HCT116 (cell line): ENCODE data around the gene KCTD2. TPM values are rescaled to one million over a fixed set of nuclear protein-coding genes. Genes with fewer than 3 reads are reported as not detected.
A peak's percentile ranks its signal among the peaks of the same experiment; 100 is the strongest.

Experiments used
- ATAC-seq: fragments of 200-7000 bp; cut with Tn5 transposase; 2 replicates; pipeline ENCODE4 v1.9.1; 2020; ENCODE audit warnings: mild to moderate bottlenecking, moderate library complexity
- BruUV-seq: library from RNA; stranded (reverse); fragments of 400-500 nt; replicated peaks from 2 replicates; lab custom pipeline; 2021; lab: Mats Ljungman, UMichigan
- CTCF ChIA-PET: fragments of 300-600 bp; sonication (Branson Sonifier 250); formaldehyde crosslinking; loops from one replicate; lab custom pipeline; 2021; ENCODE audit warnings: antibody characterized with exemption; lab: Charles Lee
- POLR2A ChIA-PET: fragments of 300-600, 350-600 bp; sonication (Branson Sonifier 250); formaldehyde crosslinking; loops from one replicate; lab custom pipeline; 2021; ENCODE audit warnings: antibody characterized with exemption; lab: Charles Lee
- RAD21 ChIA-PET, 2 experiments: fragments of 300-600 bp; sonication (Branson Sonifier 250); formaldehyde crosslinking; loops; one replicate each; lab custom pipeline; 2023; ENCODE audit warnings: low total read pairs in 2 of 2; ENCODE audit not compliant: uncharacterized antibody in 2 of 2, unreplicated experiment in 2 of 2, low non-redundant PET in 1 of 2; lab: Charles Lee
- DNase-seq: peaks from one replicate; pipeline ENCODE4 v3.0.0-alpha.2; 2010; ENCODE audit warnings: low read depth, low spot score
- H2AFZ ChIP-seq: fragments of 200-600 bp; shearing (Covaris generic), sonication (generic); 2 replicates; pipeline ENCODE4 v1.6.1; 2017; ENCODE audit warnings: low read depth, mixed run types, mixed read lengths, antibody characterized with exemption, low read length; ENCODE audit not compliant: poor library complexity, severe bottlenecking
- H3K27ac ChIP-seq: 2 replicates; pipeline ENCODE4 v1.5.1; 2012; ENCODE audit warnings: low read depth, low read length
- H3K27me3 ChIP-seq: fragments of 200-600 bp; sonication (generic); 2 replicates; pipeline ENCODE4 v1.6.1; 2016; ENCODE audit warnings: mixed run types, low read length, mixed read lengths; ENCODE audit not compliant: insufficient read depth
- H3K36me3 ChIP-seq, 2 experiments: fragments of 200-500 bp in 1 of 2; fragments of 200-600 bp in 1 of 2; sonication (Bioruptor generic) in 1 of 2; sonication (generic) in 1 of 2; 2 replicates each; pipeline versions ENCODE4 v1.5.1 to v1.6.1; 2014 to 2016; ENCODE audit warnings: low read length in 2 of 2, inconsistent platforms in 1 of 2, mixed read lengths in 1 of 2, mixed run types in 1 of 2; ENCODE audit not compliant: insufficient read depth in 2 of 2, control insufficient read depth in 1 of 2
- H3K4me1 ChIP-seq, 2 experiments: fragments of 200-600 bp in 1 of 2; sonication (generic) in 1 of 2; 2 replicates each; pipeline versions ENCODE4 v1.5.1 to v1.6.1; 2012 to 2017; ENCODE audit warnings: low read length in 2 of 2, inconsistent platforms in 1 of 2, mild to moderate bottlenecking in 1 of 2, mixed read lengths in 1 of 2, mixed run types in 1 of 2, moderate library complexity in 1 of 2; ENCODE audit not compliant: insufficient read depth in 2 of 2, control insufficient read depth in 1 of 2
- H3K4me2 ChIP-seq: fragments of 200-600 bp; sonication (generic); 2 replicates; pipeline ENCODE4 v1.6.1; 2017; ENCODE audit warnings: mixed run types, low read length, mixed read lengths
- H3K4me3 ChIP-seq, 2 experiments: fragments of 200-600 bp in 1 of 2; sonication (generic) in 1 of 2; replicated peaks in 1 of 2; 2 replicates each; pipeline ENCODE4 v1.5.1; 2011 to 2016; ENCODE audit warnings: low read length in 2 of 2, control low read depth in 1 of 2, low read depth in 1 of 2, mild to moderate bottlenecking in 1 of 2, mixed read lengths in 1 of 2, mixed run types in 1 of 2
- H3K79me2 ChIP-seq: fragments of 200-600 bp; sonication (generic); 2 replicates; pipeline ENCODE4 v1.6.1; 2017; ENCODE audit warnings: mild to moderate bottlenecking, mixed run types, low read length, moderate library complexity, mixed read lengths; ENCODE audit not compliant: insufficient read depth
- H3K9ac ChIP-seq: fragments of 200-600 bp; sonication (generic); 2 replicates; pipeline ENCODE4 v1.6.1; 2016; ENCODE audit warnings: low read length, mixed read lengths
- H3K9me2 ChIP-seq: fragments of 200-600 bp; sonication (generic), shearing (Covaris generic); 2 replicates; pipeline ENCODE4 v1.6.1; 2017; ENCODE audit warnings: mixed run types, mild to moderate bottlenecking, moderate library complexity; ENCODE audit not compliant: insufficient read depth
- H3K9me3 ChIP-seq, 2 experiments: fragments of 200-500 bp in 1 of 2; fragments of 200-600 bp in 1 of 2; sonication (Bioruptor generic) in 1 of 2; sonication (generic) in 1 of 2; 2 replicates each; pipeline ENCODE4 v1.6.1; 2014 to 2017; ENCODE audit warnings: low read length in 2 of 2, mixed read lengths in 2 of 2, inconsistent platforms in 1 of 2, low read depth in 1 of 2, mild to moderate bottlenecking in 1 of 2, mixed run types in 1 of 2, moderate library complexity in 1 of 2; ENCODE audit not compliant: control insufficient read depth in 1 of 2, insufficient read depth in 1 of 2
- H4K20me1 ChIP-seq: fragments of 200-600 bp; sonication (generic), shearing (Covaris generic); 2 replicates; pipeline ENCODE4 v1.6.1; 2017; ENCODE audit warnings: mixed run types, mild to moderate bottlenecking, moderate library complexity; ENCODE audit not compliant: insufficient read depth
- CEBPB ChIP-seq: IDR thresholded peaks from 2 replicates; pipeline ENCODE4 v1.6.1; 2012; ENCODE audit warnings: low read depth
- EGR1 ChIP-seq: IDR thresholded peaks from 2 replicates; pipeline ENCODE4 v1.6.1; 2012; ENCODE audit warnings: low read depth
- ELF1 ChIP-seq: IDR thresholded peaks from 2 replicates; pipeline ENCODE4 v1.6.1; 2012; ENCODE audit warnings: low read depth, borderline replicate concordance
- EZH2 ChIP-seq: fragments of 200-600 bp; sonication (generic); IDR thresholded peaks from 2 replicates; pipeline ENCODE4 v1.6.1; 2017; ENCODE audit warnings: antibody characterized with exemption, mixed run types
- EZH2phosphoT487 ChIP-seq: fragments of 200-600 bp; IDR thresholded peaks from 2 replicates; pipeline ENCODE4 v1.6.1; 2018; ENCODE audit warnings: antibody characterized with exemption, borderline replicate concordance
- FOSL1 ChIP-seq: IDR thresholded peaks from 2 replicates; pipeline ENCODE4 v1.6.1; 2012; ENCODE audit warnings: low read depth
- JUND ChIP-seq: IDR thresholded peaks from 2 replicates; pipeline ENCODE4 v1.6.1; 2012
- MAX ChIP-seq: IDR thresholded peaks from 2 replicates; pipeline ENCODE4 v1.6.1; 2012
- RAD21 ChIP-seq: IDR thresholded peaks from 2 replicates; pipeline ENCODE4 v1.6.1; 2012; ENCODE audit warnings: low read depth, mild to moderate bottlenecking
- SIN3A ChIP-seq: IDR thresholded peaks from 2 replicates; pipeline ENCODE4 v1.6.1; 2012; ENCODE audit warnings: low read depth
- SP1 ChIP-seq: IDR thresholded peaks from 2 replicates; pipeline ENCODE4 v1.6.1; 2012; ENCODE audit warnings: low read depth
- SRF ChIP-seq: IDR thresholded peaks from 2 replicates; pipeline ENCODE4 v1.6.1; 2012; ENCODE audit warnings: low read depth
- YY1 ChIP-seq: IDR thresholded peaks from 2 replicates; pipeline ENCODE4 v1.6.1; 2011; ENCODE audit warnings: low read length, low read depth, moderate library complexity, mild to moderate bottlenecking; ENCODE audit not compliant: insufficient replicate concordance; ENCODE audit errors: extremely low read depth
- ZBTB33 ChIP-seq: IDR thresholded peaks from 2 replicates; pipeline ENCODE4 v1.6.1; 2011; ENCODE audit warnings: mild to moderate bottlenecking, low read length, moderate library complexity; ENCODE audit not compliant: insufficient replicate concordance; ENCODE audit errors: extremely low read depth
- ZFX ChIP-seq: fragments of 450-650 bp; IDR thresholded peaks from 2 replicates; pipeline ENCODE4 v1.6.1; 2017
- ZNF274 ChIP-seq: fragments of 200-500 bp; sonication (Bioruptor generic); IDR thresholded peaks from 2 replicates; pipeline ENCODE4 v1.6.1; 2014; ENCODE audit warnings: mild to moderate bottlenecking, low read depth, low read length, inconsistent platforms
- intact Hi-C: fragments of 100-400 bp; cut with micrococcal nuclease; formaldehyde crosslinking; loops from 2 replicates; pipeline ENCODE4 v1.10.0; 2022
- total RNA-seq: library from RNA; stranded (reverse); gene quantifications from one replicate; pipeline ENCODE4 v1.2.1, GENCODE V29; 2021; ENCODE audit not compliant: unreplicated experiment
- TF ChIP-seq, protein P1 (sequence below), 3 experiments: fragments of 200-600 bp in 1 of 3; sonication (generic) in 1 of 3; IDR thresholded peaks in 2 of 3; conservative IDR thresholded peaks in 1 of 3; 2 replicates each; pipeline ENCODE4 v1.5.1; 2012 to 2017; ENCODE audit warnings: low read depth in 2 of 3, low read length in 2 of 3, antibody characterized with exemption in 1 of 3, borderline replicate concordance in 1 of 3, control low read depth in 1 of 3, mild to moderate bottlenecking in 1 of 3, mixed read lengths in 1 of 3, mixed run types in 1 of 3, moderate library complexity in 1 of 3; ENCODE audit not compliant: insufficient read depth in 1 of 3
- TF ChIP-seq, protein P2 (sequence below): IDR thresholded peaks from 2 replicates; pipeline ENCODE4 v1.6.1; 2012; ENCODE audit warnings: low read depth

The KCTD2 gene
- total RNA-seq, 1 experiment from 2014 or later = 23.3 TPM

- H3K4me2 ChIP-seq = peak within 1 kb of the TSS; percentile 85
- H3K4me1 ChIP-seq = peaks cover 11 to 19% of the 10 kb centered on the region in 2 experiments
- H3K27me3 ChIP-seq = no peaks in the 10 kb centered on the region
- no peaks in the 10 kb centered on the region for H3K9me3 ChIP-seq
- H2AFZ ChIP-seq = peak within 1 kb of the TSS; percentile 50
- H3K79me2 ChIP-seq = peaks cover 35% of the 10 kb centered on the region
- POLR2A ChIA-PET = interaction anchor here (0.7 to 3.2 kb wide), 18 partner anchors 11 to 236 kb away, joined by 3 to 15 read pairs (median 4); partner anchors contain the start of genes CDR2L, HID1 and SLC16A5
- no peaks in the 10 kb centered on the region for H4K20me1 ChIP-seq
- H3K4me3 ChIP-seq = peak within 1 kb of the TSS; percentile 83 to 95
- peak within 1 kb of the TSS; percentile 76 for H3K27ac ChIP-seq
- H3K36me3 ChIP-seq = peaks cover 0 to 6% of the 10 kb centered on the region in 2 experiments; a peak in 1 of 4 replicates
- CTCF ChIA-PET = interaction anchor here (0.7 to 3.8 kb wide), 10 partner anchors 12 to 228 kb away, joined by 3 to 35 read pairs (median 6); partner anchors contain the start of gene CDR2L
- H3K9me2 ChIP-seq = no peaks in the 10 kb centered on the region
- no TSS peak for BruUV-seq
- peak; percentile 93 for ATAC-seq
- intact Hi-C loops = loop anchor here (1.0 kb wide), 1 partner anchor 51 kb away; no protein-coding TSS in a partner anchor
- DNase-seq = peak; percentile 84
- H3K9ac ChIP-seq = peak within 1 kb of the TSS; percentile 79
- RAD21 ChIA-PET = interaction anchor here in 1 of 2 experiments (1.4 to 1.6 kb wide), 3 partner anchors 25 to 140 kb away, joined by 3 to 7 read pairs (median 3); partner anchors contain the start of genes CDR2L and FDXR
- TF ChIP-seq ZBTB33 (peak; percentile 72), SRF (peak; percentile 80), SIN3A (peak; percentile 92), SP1 (peak; percentile 81), EZH2 (no peak), MAX (peak; percentile 93), ELF1 (no peak; the same call in 1 of the 2 replicates), ZNF274 (no peak), FOSL1 (no peak), YY1 (peak; percentile 97), JUND (no peak), CEBPB (no peak), EZH2phosphoT487 (no peak), RAD21 (peak; percentile 46), ZFX (peak; percentile 85; the same call in 1 of the 2 replicates), EGR1 (0 out of 2 replicates have a peak, but pooled peaks have one; percentile 50)
- TF ChIP-seq, protein P1, sequence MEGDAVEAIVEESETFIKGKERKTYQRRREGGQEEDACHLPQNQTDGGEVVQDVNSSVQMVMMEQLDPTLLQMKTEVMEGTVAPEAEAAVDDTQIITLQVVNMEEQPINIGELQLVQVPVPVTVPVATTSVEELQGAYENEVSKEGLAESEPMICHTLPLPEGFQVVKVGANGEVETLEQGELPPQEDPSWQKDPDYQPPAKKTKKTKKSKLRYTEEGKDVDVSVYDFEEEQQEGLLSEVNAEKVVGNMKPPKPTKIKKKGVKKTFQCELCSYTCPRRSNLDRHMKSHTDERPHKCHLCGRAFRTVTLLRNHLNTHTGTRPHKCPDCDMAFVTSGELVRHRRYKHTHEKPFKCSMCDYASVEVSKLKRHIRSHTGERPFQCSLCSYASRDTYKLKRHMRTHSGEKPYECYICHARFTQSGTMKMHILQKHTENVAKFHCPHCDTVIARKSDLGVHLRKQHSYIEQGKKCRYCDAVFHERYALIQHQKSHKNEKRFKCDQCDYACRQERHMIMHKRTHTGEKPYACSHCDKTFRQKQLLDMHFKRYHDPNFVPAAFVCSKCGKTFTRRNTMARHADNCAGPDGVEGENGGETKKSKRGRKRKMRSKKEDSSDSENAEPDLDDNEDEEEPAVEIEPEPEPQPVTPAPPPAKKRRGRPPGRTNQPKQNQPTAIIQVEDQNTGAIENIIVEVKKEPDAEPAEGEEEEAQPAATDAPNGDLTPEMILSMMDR (IDR thresholded peaks at IDR 0.05 in 2 of 3, conservative IDR thresholded peaks at IDR 0.05 in 1 of 3; ENCODE audit: borderline replicate concordance in 1 of 3, insufficient read depth in 1 of 3, low read depth in 2 of 3, low read length in 2 of 3) = peak in 2 of 3 experiments; percentile 39 to 65; a peak in 4 of 6 replicates
- TF ChIP-seq, protein P2, sequence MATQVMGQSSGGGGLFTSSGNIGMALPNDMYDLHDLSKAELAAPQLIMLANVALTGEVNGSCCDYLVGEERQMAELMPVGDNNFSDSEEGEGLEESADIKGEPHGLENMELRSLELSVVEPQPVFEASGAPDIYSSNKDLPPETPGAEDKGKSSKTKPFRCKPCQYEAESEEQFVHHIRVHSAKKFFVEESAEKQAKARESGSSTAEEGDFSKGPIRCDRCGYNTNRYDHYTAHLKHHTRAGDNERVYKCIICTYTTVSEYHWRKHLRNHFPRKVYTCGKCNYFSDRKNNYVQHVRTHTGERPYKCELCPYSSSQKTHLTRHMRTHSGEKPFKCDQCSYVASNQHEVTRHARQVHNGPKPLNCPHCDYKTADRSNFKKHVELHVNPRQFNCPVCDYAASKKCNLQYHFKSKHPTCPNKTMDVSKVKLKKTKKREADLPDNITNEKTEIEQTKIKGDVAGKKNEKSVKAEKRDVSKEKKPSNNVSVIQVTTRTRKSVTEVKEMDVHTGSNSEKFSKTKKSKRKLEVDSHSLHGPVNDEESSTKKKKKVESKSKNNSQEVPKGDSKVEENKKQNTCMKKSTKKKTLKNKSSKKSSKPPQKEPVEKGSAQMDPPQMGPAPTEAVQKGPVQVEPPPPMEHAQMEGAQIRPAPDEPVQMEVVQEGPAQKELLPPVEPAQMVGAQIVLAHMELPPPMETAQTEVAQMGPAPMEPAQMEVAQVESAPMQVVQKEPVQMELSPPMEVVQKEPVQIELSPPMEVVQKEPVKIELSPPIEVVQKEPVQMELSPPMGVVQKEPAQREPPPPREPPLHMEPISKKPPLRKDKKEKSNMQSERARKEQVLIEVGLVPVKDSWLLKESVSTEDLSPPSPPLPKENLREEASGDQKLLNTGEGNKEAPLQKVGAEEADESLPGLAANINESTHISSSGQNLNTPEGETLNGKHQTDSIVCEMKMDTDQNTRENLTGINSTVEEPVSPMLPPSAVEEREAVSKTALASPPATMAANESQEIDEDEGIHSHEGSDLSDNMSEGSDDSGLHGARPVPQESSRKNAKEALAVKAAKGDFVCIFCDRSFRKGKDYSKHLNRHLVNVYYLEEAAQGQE = no peak
Measured at GRCh38 chr17:75012346-75013091, 34.5 kb upstream of the KCTD2 start, which contains the start of gene MRPL58. Gene MRPL58 (plus strand): TSS chr17:75012670. CDS start chr17:75012687, 17 bp downstream.
